ENCODE results near the gene GP2.

Gene GP2

GRCh38 chr16:20327444-20328041 lies at the start of gene GP2:
GP2 (minus strand) TSS chr16:20327513; CDS start chr16:20326431, 1,082 bp downstream.
- no peak for DNase-seq

- DNase-seq = no peak
Measured at GRCh38 chr16:20372701-20373100, 45.4 kb upstream of the GP2 start.

- no peak for DNase-seq
Measured at GRCh38 chr16:20369452-20370054, 42.2 kb upstream of the GP2 start.

- DNase-seq = no peak
Measured at GRCh38 chr16:20364051-20364450, 36.7 kb upstream of the GP2 start.

GRCh38 chr16:20363191-20363590 lies 35.9 kb upstream of the GP2 start:
- no peak for DNase-seq

GRCh38 chr16:20359997-20360396 lies 32.7 kb upstream of the GP2 start:
- no peak for DNase-seq

GRCh38 chr16:20355114-20355782 lies 27.9 kb upstream of the GP2 start:
- no peak for DNase-seq

- no peak for DNase-seq
Measured at GRCh38 chr16:20353379-20353778, 26.1 kb upstream of the GP2 start.

- DNase-seq = no peak
Measured at GRCh38 chr16:20352615-20353014, 25.3 kb upstream of the GP2 start, which contains the start of gene UMOD. UMOD (minus strand) TSS chr16:20352715; CDS start chr16:20350737, 1,978 bp downstream.

GRCh38 chr16:20349615-20350014 lies 22.3 kb upstream of the GP2 start:
- DNase-seq = no peak

GRCh38 chr16:20348365-20349185 lies 21.3 kb upstream of the GP2 start:
- peak; percentile 16 for DNase-seq

- DNase-seq = no peak
Measured at GRCh38 chr16:20347666-20348364, 20.5 kb upstream of the GP2 start.

- no peak for DNase-seq
Measured at GRCh38 chr16:20344611-20345010, 17.3 kb upstream of the GP2 start.

- no peak for DNase-seq
Measured at GRCh38 chr16:20339744-20340143, 12.4 kb upstream of the GP2 start.

- no peak for DNase-seq
Measured at GRCh38 chr16:20336955-20337354, 9.6 kb upstream of the GP2 start.

- DNase-seq = no peak
Measured at GRCh38 chr16:20334396-20334795, 7.1 kb upstream of the GP2 start.

GRCh38 chr16:20333120-20333519 lies 5.8 kb upstream of the GP2 start:
- DNase-seq = no peak

GRCh38 chr16:20332411-20332810 lies 5.1 kb upstream of the GP2 start:
- DNase-seq = no peak

- DNase-seq = no peak
Measured at GRCh38 chr16:20331635-20332034, 4.3 kb upstream of the GP2 start.

GRCh38 chr16:20329392-20330138 lies 2.3 kb upstream of the GP2 start:
- no peak for DNase-seq

- no peak for DNase-seq
Measured at GRCh38 chr16:20326321-20326720, 992 bp downstream of the GP2 start.

- DNase-seq = no peak
Measured at GRCh38 chr16:20325005-20325404, 2.3 kb downstream of the GP2 start.

Data from NCI-H2029 treated with DMSO at 0.1 percent for 48 hours (cell line).